Naive thymus-derived CD8-positive, alpha-beta T cell (primary cell): ENCODE data around the gene RBFOX2. TPM values are rescaled to one million over a fixed set of nuclear protein-coding genes. Genes with fewer than 3 reads are reported as not detected.
A peak's percentile ranks its signal among the peaks of the same experiment; 100 is the strongest.
"Not testable (repeated sequence)": the region's sequence is repeated elsewhere in the genome, so short reads cannot be mapped to it uniquely, and the experiment has no call there.

Experiments
- ATAC-seq, 2 donors: fragments of 150-1000 bp; cut with Tn5 transposase in 1 of 2; sonication (Bioruptor Pico), chemical (Tn5 transposase) in 1 of 2; 1 replicate in 1 of 2; 2 replicates in 1 of 2; pipeline ENCODE4 v1.10.0; 2021; ENCODE audit warnings: mild to moderate bottlenecking in 2 of 2, moderate library complexity in 2 of 2
- POLR2A ChIA-PET: fragments of 350-600 bp; sonication (Branson Sonifier 250); formaldehyde crosslinking; loops from one replicate; lab custom pipeline; 2021; ENCODE audit warnings: antibody characterized with exemption; lab: Charles Lee
- DNase-seq, 10 donors: peaks; one replicate each; pipeline versions ENCODE4 v3.0.0 to v3.0.0-alpha.2; 2020 to 2022
- H3K27ac Mint-ChIP-seq, 10 donors: one replicate each; pipeline ENCODE4 v1.8.0; 2020 to 2022; ENCODE audit warnings: mild to moderate bottlenecking in 10 of 10, mixed read lengths in 10 of 10, moderate library complexity in 4 of 10, inconsistent platforms in 1 of 10
- H3K27me3 Mint-ChIP-seq, 5 donors: one replicate each; pipeline ENCODE4 v1.8.0; 2021 to 2022; ENCODE audit warnings: mixed read lengths in 5 of 5
- H3K36me3 Mint-ChIP-seq, 3 donors: one replicate each; pipeline ENCODE4 v1.8.0; 2020 to 2022; ENCODE audit warnings: mixed read lengths in 3 of 3, mild to moderate bottlenecking in 2 of 3, inconsistent platforms in 1 of 3
- H3K4me1 Mint-ChIP-seq, 4 donors: one replicate each; pipeline ENCODE4 v1.8.0; 2021 to 2022; ENCODE audit warnings: mixed read lengths in 4 of 4
- H3K4me3 Mint-ChIP-seq, 10 donors: one replicate each; pipeline ENCODE4 v1.8.0; 2020 to 2022; ENCODE audit warnings: mild to moderate bottlenecking in 10 of 10, mixed read lengths in 10 of 10, moderate library complexity in 6 of 10, inconsistent platforms in 1 of 10
- H3K9me3 Mint-ChIP-seq, 9 donors: one replicate each; pipeline ENCODE4 v1.8.0; 2020 to 2022; ENCODE audit warnings: mixed read lengths in 9 of 9, mild to moderate bottlenecking in 3 of 9, inconsistent platforms in 1 of 9, moderate library complexity in 1 of 9
- polyA plus RNA-seq, 3 donors: library from polyadenylated mRNA; unstranded; fragments of 300-500 nt; fragmentation: Illumina TruSeq; gene quantifications; one replicate each; pipeline ENCODE4 v1.2.3, GENCODE V29; 2021
- total RNA-seq, 8 experiments: library from RNA in 2 of 8; stranded (reverse) in 2 of 8; gene quantifications; one replicate each; pipeline ENCODE4 v1.2.3 and lab custom pipeline; 2021 to 2026

The RBFOX2 gene
- total and polyA plus RNA-seq, 5 experiments from 2014 or later, result 0.15 to 1.7 (median 0.84) TPM; not detected in 1

GRCh38 chr22:35708917-35709316 is 319.7 kb downstream of the RBFOX2 start:
- Mint-ChIP-seq H3K36me3 (peaks cover 0 to 12% (median 8%) of the 10 kb centered on the region in 3 donors), H3K4me1 (peaks cover 0 to 2% (median 0%) of the 10 kb centered on the region in 4 donors), H3K27ac (no peak overlapping the region), H3K27me3 (peaks cover 0 to 7% (median 0%) of the 10 kb centered on the region in 5 donors), H3K4me3 (no peak overlapping the region), H3K9me3 (peaks cover 0 to 11% (median 5%) of the 10 kb centered on the region in 9 donors)
- ATAC-seq (no peak), DNase-seq (no peak)
- POLR2A ChIA-PET, result no interaction called here

- Mint-ChIP-seq H3K4me1 (peaks cover 0 to 2% (median 0%) of the 10 kb centered on the region in 4 donors), H3K27ac (no peak overlapping the region), H3K4me3 (no peak overlapping the region), H3K36me3 (peaks cover 0 to 9% (median 8%) of the 10 kb centered on the region in 3 donors), H3K27me3 (peaks cover 0 to 7% (median 0%) of the 10 kb centered on the region in 5 donors), H3K9me3 (peaks cover 0 to 11% (median 5%) of the 10 kb centered on the region in 9 donors)
- POLR2A ChIA-PET, result no interaction called here
- DNase-seq (no peak), ATAC-seq (no peak)
Observed at GRCh38 chr22:35708453-35708852, 320.2 kb downstream of the RBFOX2 start.

- DNase-seq (no peak), ATAC-seq (no peak)
- Mint-ChIP-seq H3K4me3 (no peak overlapping the region), H3K9me3 (no peaks in the 10 kb centered on the region), H3K36me3 (no peaks in the 10 kb centered on the region), H3K27ac (no peak overlapping the region), H3K4me1 (peaks cover 0 to 2% (median 0%) of the 10 kb centered on the region in 4 donors), H3K27me3 (peaks cover 0 to 3% (median 0%) of the 10 kb centered on the region in 5 donors)
- POLR2A ChIA-PET, result no interaction called here
Observed at GRCh38 chr22:35705141-35705540, 323.5 kb downstream of the RBFOX2 start.

GRCh38 chr22:35703861-35704584 is 324.6 kb downstream of the RBFOX2 start:
- no peaks in the 10 kb centered on the region for H3K4me1 Mint-ChIP-seq

GRCh38 chr22:35699852-35700251 is 328.8 kb downstream of the RBFOX2 start:
- H3K27ac Mint-ChIP-seq, H3K9me3 Mint-ChIP-seq, H3K27me3 Mint-ChIP-seq, H3K4me3 Mint-ChIP-seq, POLR2A ChIA-PET, H3K36me3 Mint-ChIP-seq, H3K4me1 Mint-ChIP-seq: not testable (repeated sequence)
- DNase-seq (peak in 1 of 10 donors; percentile 8), ATAC-seq (peak in 1 of 2 donors; percentile 50)

More at GRCh38 chr22:35703861-35704584, 324.6 kb downstream of the RBFOX2 start:
- ATAC-seq (no peak), DNase-seq (no peak)
- H3K36me3 Mint-ChIP-seq, result no peaks in the 10 kb centered on the region
- POLR2A ChIA-PET, result no interaction called here
- H3K27me3 Mint-ChIP-seq, result no peaks in the 10 kb centered on the region
- H3K9me3 Mint-ChIP-seq, result no peaks in the 10 kb centered on the region
- H3K27ac Mint-ChIP-seq, result no peak overlapping the region
- no peak overlapping the region for H3K4me3 Mint-ChIP-seq

- Mint-ChIP-seq H3K4me1 (no peaks in the 10 kb centered on the region), H3K4me3 (no peak overlapping the region), H3K27ac (no peak overlapping the region), H3K36me3 (no peaks in the 10 kb centered on the region), H3K27me3 (peaks cover 0 to 6% (median 2%) of the 10 kb centered on the region in 5 donors), H3K9me3 (no peaks in the 10 kb centered on the region)
- ATAC-seq (peak in 1 of 2 donors; percentile 22), DNase-seq (peak in 5 of 10 donors; percentile 15 to 82 (median 42))
- POLR2A ChIA-PET, result no interaction called here
Observed at GRCh38 chr22:35697142-35697541, 331.5 kb downstream of the RBFOX2 start.

- DNase-seq, result peak in 1 of 10 donors; percentile 3
- Mint-ChIP-seq H3K27me3 (peaks cover 0 to 6% (median 2%) of the 10 kb centered on the region in 5 donors), H3K27ac (no peak overlapping the region), H3K36me3 (no peaks in the 10 kb centered on the region), H3K4me3 (no peak overlapping the region), H3K4me1 (peaks cover 0 to 8% (median 0%) of the 10 kb centered on the region in 4 donors), H3K9me3 (no peaks in the 10 kb centered on the region)
- no peak for ATAC-seq
- POLR2A ChIA-PET, result no interaction called here
Observed at GRCh38 chr22:35695202-35695601, 333.4 kb downstream of the RBFOX2 start.

GRCh38 chr22:35690001-35690400 is 338.6 kb downstream of the RBFOX2 start:
- Mint-ChIP-seq H3K27ac (peak overlapping the region in 2 of 10 donors; percentile 10 to 60), H3K4me3 (no peak overlapping the region)

GRCh38 chr22:35688913-35689675 is 339.5 kb downstream of the RBFOX2 start:
- POLR2A ChIA-PET, result no interaction called here
- H3K4me1 Mint-ChIP-seq, result peaks cover 1 to 16% (median 7%) of the 10 kb centered on the region in 4 donors

More at GRCh38 chr22:35690001-35690400, 338.6 kb downstream of the RBFOX2 start:
- no peaks in the 10 kb centered on the region for H3K36me3 Mint-ChIP-seq
- peaks cover 0 to 2% (median 0%) of the 10 kb centered on the region in 9 donors for H3K9me3 Mint-ChIP-seq
- ATAC-seq, result no peak
- H3K4me1 Mint-ChIP-seq, result peaks cover 1 to 16% (median 7%) of the 10 kb centered on the region in 4 donors
- H3K27me3 Mint-ChIP-seq, result peaks cover 0 to 6% (median 0%) of the 10 kb centered on the region in 5 donors
- no peak for DNase-seq
- POLR2A ChIA-PET, result no interaction called here

More at GRCh38 chr22:35688913-35689675, 339.5 kb downstream of the RBFOX2 start:
- DNase-seq (no peak), ATAC-seq (no peak)
- peaks cover 0 to 6% (median 0%) of the 10 kb centered on the region in 5 donors for H3K27me3 Mint-ChIP-seq
- H3K4me3 Mint-ChIP-seq, result no peak overlapping the region
- no peaks in the 10 kb centered on the region for H3K36me3 Mint-ChIP-seq
- H3K27ac Mint-ChIP-seq, result peak overlapping the region in 2 of 10 donors; percentile 4 to 54
- H3K9me3 Mint-ChIP-seq, result peaks cover 0 to 2% (median 0%) of the 10 kb centered on the region in 9 donors

Other genes with a start within 250 kb of the RBFOX2 start
- gene APOL3, start 131.9 kb upstream of the RBFOX2 start, total RNA-seq, result 100 to 1,000 TPM; 215 to 231 TPM
- 10 to 100 TPM; 44.6 to 89.5 (median 72.0) TPM for gene APOL3, start 131.9 kb upstream of the RBFOX2 start, polyA plus RNA-seq
- not detected for gene APOL4, start 173.0 kb upstream of the RBFOX2 start, total RNA-seq
- gene APOL4, start 173.0 kb upstream of the RBFOX2 start, polyA plus RNA-seq, result not detected
- 10 to 100 TPM; 58.3 to 64.1 TPM for gene APOL2, start 210.7 kb upstream of the RBFOX2 start, total RNA-seq
- gene APOL2, start 210.7 kb upstream of the RBFOX2 start, polyA plus RNA-seq, result 10 to 100 TPM; 11.7 to 16.4 (median 16.3) TPM
- gene APOL1, start 224.3 kb upstream of the RBFOX2 start, total RNA-seq, result 10 to 100 TPM; 15.3 to 16.5 TPM
- 10 to 100 TPM in 1 of 3 donors, 1 to 10 TPM in 2; 3.3 to 11.8 (median 4.6) TPM for gene APOL1, start 224.3 kb upstream of the RBFOX2 start, polyA plus RNA-seq